A673 (cell line): Measurements from ENCODE around the gene RHOT1. TPM values are rescaled to one million over a fixed set of nuclear protein-coding genes. Genes with fewer than 3 reads are reported as not detected.
A peak's percentile ranks its signal among the peaks of the same experiment; 100 is the strongest.
"Not testable (repeated sequence)": the region's sequence is repeated elsewhere in the genome, so short reads cannot be mapped to it uniquely, and the experiment has no call there.

Experiments
- Bru-seq: library from RNA; stranded (reverse); fragments of 400-500 nt; gene quantifications from one replicate; lab custom pipeline; 2021; lab: Mats Ljungman, UMichigan
- BruChase-seq, 2 experiments: library from RNA; stranded (reverse); fragments of 400-500 nt; gene quantifications; one replicate each; lab custom pipeline; 2021; lab: Mats Ljungman, UMichigan
- BruUV-seq: library from RNA; stranded (reverse); fragments of 400-500 nt; replicated peaks from 2 replicates; lab custom pipeline; 2021; lab: Mats Ljungman, UMichigan
- CTCF ChIA-PET: fragments of 300-600 bp; sonication (Branson Sonifier 250); formaldehyde crosslinking; loops from one replicate; lab custom pipeline; 2022; ENCODE audit warnings: antibody characterized with exemption; lab: Charles Lee
- POLR2A ChIA-PET: fragments of 300-600 bp; sonication (Branson Sonifier 250); formaldehyde crosslinking; loops from one replicate; lab custom pipeline; 2022; ENCODE audit warnings: antibody characterized with exemption; ENCODE audit not compliant: low non-redundant PET; lab: Charles Lee
- DNase-seq: peaks from one replicate; pipeline ENCODE4 v3.0.0-alpha.2; 2015; ENCODE audit warnings: low spot score
- H3K27ac ChIP-seq: fragments of 200-600 bp; sonication (generic); 2 replicates; pipeline ENCODE4 v1.5.1; 2016; ENCODE audit warnings: mixed run types, low read depth, mild to moderate bottlenecking, mixed read lengths, antibody characterized with exemption, low read length; ENCODE audit not compliant: poor library complexity, severe bottlenecking
- H3K27me3 ChIP-seq: fragments of 200-600 bp; sonication (generic); replicated peaks from 2 replicates; pipeline ENCODE4 v1.6.1; 2017; ENCODE audit warnings: mixed run types, low read depth, mild to moderate bottlenecking, mixed read lengths, antibody characterized with exemption, low read length; ENCODE audit not compliant: insufficient read depth, poor library complexity
- H3K36me3 ChIP-seq: fragments of 200-600 bp; sonication (generic); 2 replicates; pipeline ENCODE4 v1.6.1; 2016; ENCODE audit warnings: mixed run types, mild to moderate bottlenecking, mixed read lengths, antibody characterized with exemption, low read length; ENCODE audit not compliant: insufficient read depth, poor library complexity, severe bottlenecking
- H3K4me1 ChIP-seq: fragments of 200-600 bp; sonication (generic); 2 replicates; pipeline ENCODE4 v1.6.1; 2017; ENCODE audit warnings: mixed run types, mild to moderate bottlenecking, mixed read lengths, antibody characterized with exemption, low read length; ENCODE audit not compliant: insufficient read depth, poor library complexity, severe bottlenecking
- H3K4me3 ChIP-seq: fragments of 200-600 bp; sonication (generic); 2 replicates; pipeline ENCODE4 v1.5.1; 2016; ENCODE audit warnings: low read depth, mixed run types, mild to moderate bottlenecking, mixed read lengths, low read length; ENCODE audit not compliant: poor library complexity, severe bottlenecking
- H3K9me3 ChIP-seq: fragments of 200-600 bp; sonication (generic); 2 replicates; pipeline ENCODE4 v1.6.1; 2016; ENCODE audit warnings: mixed run types, low read depth, mild to moderate bottlenecking, mixed read lengths, antibody characterized with exemption, low read length; ENCODE audit not compliant: poor library complexity, severe bottlenecking
- EZH2 ChIP-seq: fragments of 200-600 bp; sonication (generic); IDR thresholded peaks from 2 replicates; pipeline ENCODE4 v1.6.1; 2017; ENCODE audit warnings: borderline replicate concordance, low read depth, mild to moderate bottlenecking, mixed read lengths, antibody characterized with exemption, low read length; ENCODE audit not compliant: poor library complexity, severe bottlenecking
- intact Hi-C: fragments of 100-400 bp; cut with micrococcal nuclease; formaldehyde crosslinking; loops from one replicate; pipeline ENCODE4 v1.10.0; 2022; ENCODE audit not compliant: unreplicated experiment
- long read RNA-seq: library from polyadenylated mRNA; stranded (forward); transcript quantifications from one replicate; pipeline ENCODE4 v2.0.0, GENCODE V29; 2022
- total RNA-seq: library from RNA; stranded (reverse); gene quantifications from 2 replicates; pipeline ENCODE4 v1.2.3, GENCODE V29; 2021
- TF ChIP-seq, protein P1 (sequence below): fragments of 300-800, 200-600 bp; sonication (generic); conservative IDR thresholded peaks from 2 replicates; pipeline ENCODE4 v1.5.1; 2017; ENCODE audit warnings: low read depth, mild to moderate bottlenecking, antibody characterized with exemption, low read length, moderate library complexity, mixed read lengths

Gene RHOT1
- 18.0 and 20.4 TPM in 2 replicates for total RNA-seq
- percentile 64 among the genes with signal in this experiment for Bru-seq, nascent RNA
- percentile 69 among the genes with signal in this experiment for BruChase-seq, experiment 1, labeled RNA remaining after a 2-hour chase
- percentile 71 among the genes with signal in this experiment for BruChase-seq, experiment 2, labeled RNA remaining after a 6-hour chase
- long read RNA-seq, transcript RHOT1-201 (19 exons, 3,133 nt), result major isoform, 16 of 44 reads
- long read RNA-seq, transcript RHOT1-204 (20 exons, 2,960 nt), result minor isoform, 7 of 44 reads
- long read RNA-seq, partial matches to known transcripts, result 4 of 44 reads
- long read RNA-seq, other reads (novel, unspliced or antisense), result 8 of 44 reads

DNA sequence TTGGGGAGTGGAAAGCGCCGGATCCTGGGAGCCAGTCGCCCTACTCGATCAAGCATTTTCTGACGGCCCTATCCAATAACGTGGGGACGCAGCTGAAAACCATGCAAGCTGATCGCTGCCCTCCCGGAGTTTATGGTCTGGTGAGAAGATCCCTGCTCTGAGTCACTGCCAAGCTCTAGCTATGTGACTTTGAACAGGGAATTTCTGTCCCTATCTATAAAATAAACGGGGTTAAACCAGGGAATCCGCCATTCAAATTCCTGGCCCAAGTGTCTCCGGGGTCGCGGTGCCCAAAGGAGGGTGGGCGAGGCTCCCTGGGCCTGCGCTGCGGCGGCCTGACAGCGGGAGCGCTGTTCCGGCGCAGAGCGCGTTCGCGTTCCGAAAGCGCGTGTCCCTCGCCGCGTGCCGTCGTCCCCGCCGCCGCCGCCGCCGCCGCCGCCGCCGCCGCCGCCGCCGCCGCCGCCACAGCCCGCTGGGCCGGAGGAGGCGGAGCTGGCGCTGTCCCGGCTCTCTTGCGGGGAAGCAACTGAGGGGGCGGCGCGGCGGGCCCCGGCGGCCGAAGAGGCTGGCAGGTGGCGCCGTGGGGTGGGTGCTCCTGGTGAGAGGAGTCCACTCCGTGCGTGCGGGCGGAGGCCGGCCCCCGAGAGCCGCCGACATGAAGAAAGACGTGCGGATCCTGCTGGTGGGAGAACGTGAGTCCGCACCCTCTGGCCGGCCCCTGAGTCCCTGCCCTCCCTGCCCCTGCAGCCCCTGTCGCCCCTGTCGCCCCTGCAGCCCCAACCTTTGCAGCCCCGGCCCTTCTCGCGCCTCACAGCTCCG is at the start of gene RHOT1:
Gene RHOT1 (plus strand): TSS at position 465 of the 819 bp plus-strand sequence. CDS start 191 bp downstream, at position 656.
- intact Hi-C loops, result no loop called here
- BruUV-seq, result no TSS peak
- Histone ChIP-seq H3K4me3 (peak within 1 kb of the TSS; percentile 88), H3K27me3 (no peaks in the 10 kb centered on the region), H3K4me1 (no peaks in the 10 kb centered on the region), H3K36me3 (no peaks in the 10 kb centered on the region), H3K9me3 (no peaks in the 10 kb centered on the region), H3K27ac (peak within 1 kb of the TSS; percentile 72)
- peak; percentile 81 for DNase-seq
- TF ChIP-seq, protein P1, sequence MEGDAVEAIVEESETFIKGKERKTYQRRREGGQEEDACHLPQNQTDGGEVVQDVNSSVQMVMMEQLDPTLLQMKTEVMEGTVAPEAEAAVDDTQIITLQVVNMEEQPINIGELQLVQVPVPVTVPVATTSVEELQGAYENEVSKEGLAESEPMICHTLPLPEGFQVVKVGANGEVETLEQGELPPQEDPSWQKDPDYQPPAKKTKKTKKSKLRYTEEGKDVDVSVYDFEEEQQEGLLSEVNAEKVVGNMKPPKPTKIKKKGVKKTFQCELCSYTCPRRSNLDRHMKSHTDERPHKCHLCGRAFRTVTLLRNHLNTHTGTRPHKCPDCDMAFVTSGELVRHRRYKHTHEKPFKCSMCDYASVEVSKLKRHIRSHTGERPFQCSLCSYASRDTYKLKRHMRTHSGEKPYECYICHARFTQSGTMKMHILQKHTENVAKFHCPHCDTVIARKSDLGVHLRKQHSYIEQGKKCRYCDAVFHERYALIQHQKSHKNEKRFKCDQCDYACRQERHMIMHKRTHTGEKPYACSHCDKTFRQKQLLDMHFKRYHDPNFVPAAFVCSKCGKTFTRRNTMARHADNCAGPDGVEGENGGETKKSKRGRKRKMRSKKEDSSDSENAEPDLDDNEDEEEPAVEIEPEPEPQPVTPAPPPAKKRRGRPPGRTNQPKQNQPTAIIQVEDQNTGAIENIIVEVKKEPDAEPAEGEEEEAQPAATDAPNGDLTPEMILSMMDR, result peak; percentile 45
- TF ChIP-seq EZH2, result no peak
- CTCF ChIA-PET, result no interaction called here
- POLR2A ChIA-PET, result no interaction called here

DNA sequence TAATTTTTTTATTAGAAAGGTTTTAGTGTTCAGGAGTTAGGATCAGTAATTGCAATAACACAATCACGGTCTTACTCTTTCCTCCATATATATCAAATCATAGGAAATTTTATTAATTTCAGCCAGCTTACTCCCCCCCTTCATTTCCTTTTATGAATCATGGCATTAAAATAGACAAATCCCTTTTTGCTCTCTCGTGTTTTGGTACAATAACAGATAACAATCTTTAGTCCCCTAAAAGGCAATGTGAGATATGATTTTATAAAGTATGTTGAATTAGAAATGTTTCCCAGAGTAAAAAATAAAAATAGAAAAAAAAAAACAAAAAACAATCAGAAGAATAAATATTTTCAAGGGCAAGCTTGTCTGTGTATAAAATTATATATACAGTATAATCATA is 42.6 kb upstream of the RHOT1 start:
- no TSS peak for BruUV-seq

DNA sequence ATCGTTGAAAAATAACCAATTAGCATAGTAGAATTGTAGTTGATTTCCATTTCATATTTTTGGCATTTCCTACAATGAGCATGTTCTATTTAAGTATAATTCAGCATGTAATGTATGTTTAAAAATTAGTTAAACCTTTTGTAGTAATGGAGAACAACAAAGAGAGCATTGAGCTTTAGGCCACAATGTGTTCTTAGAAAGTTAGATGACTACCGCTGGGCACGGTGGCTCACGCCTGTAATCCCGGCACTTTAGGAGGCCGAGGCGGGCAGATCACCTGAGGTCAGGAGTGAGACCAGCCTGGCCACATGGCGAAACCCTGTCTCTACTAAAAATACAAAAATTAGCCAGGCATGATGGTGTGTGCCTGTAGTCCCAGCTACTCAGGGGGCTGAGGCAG is 42.0 kb upstream of the RHOT1 start:
- H3K4me1 ChIP-seq, DNase-seq, H3K27me3 ChIP-seq, H3K27ac ChIP-seq, H3K36me3 ChIP-seq, intact Hi-C loops, H3K4me3 ChIP-seq, CTCF ChIA-PET, BruUV-seq, POLR2A ChIA-PET, H3K9me3 ChIP-seq: not testable (repeated sequence)

More for the DNA sequence above, 42.6 kb upstream of the RHOT1 start:
- no peak for TF ChIP-seq EZH2
- TF ChIP-seq, protein P1, result no peak
- H3K36me3 ChIP-seq, result no peaks in the 10 kb centered on the region
- H3K9me3 ChIP-seq, result no peaks in the 10 kb centered on the region
- H3K4me3 ChIP-seq, result no peak overlapping the region
- no peak overlapping the region for H3K27ac ChIP-seq
- intact Hi-C loops, result no loop called here
- no peak for DNase-seq
- ChIA-PET CTCF (no interaction called here), POLR2A (no interaction called here)
- H3K4me1 ChIP-seq, result no peaks in the 10 kb centered on the region
- H3K27me3 ChIP-seq, result no peaks in the 10 kb centered on the region
